B cell (primary cell): Measurements from ENCODE around the gene NAXD. TPM values are rescaled to one million over a fixed set of nuclear protein-coding genes. Genes with fewer than 3 reads are reported as not detected.

Experiments
- ATAC-seq: fragments of 200-7000 bp; cut with Tn5 transposase; one replicate; pipeline ENCODE4 v1.10.0; 2021; ENCODE audit warnings: low read depth, mild to moderate bottlenecking, moderate number of reproducible peaks, moderate library complexity
- CTCF ChIA-PET: fragments of 350-600 bp; sonication (Branson Sonifier 250); formaldehyde crosslinking; loops from one replicate; lab custom pipeline; 2021; ENCODE audit warnings: antibody characterized with exemption, inconsistent platforms; lab: Charles Lee
- POLR2A ChIA-PET: fragments of 350-600 bp; sonication (Branson Sonifier 250); formaldehyde crosslinking; loops from one replicate; lab custom pipeline; 2021; ENCODE audit warnings: antibody characterized with exemption; lab: Charles Lee
- DNase-seq: peaks from one replicate; pipeline ENCODE4 v3.0.0; 2013
- H2AFZ ChIP-seq: 2 replicates; pipeline ENCODE4 v1.6.1; 2012; ENCODE audit warnings: mild to moderate bottlenecking, low read depth, low read length; ENCODE audit not compliant: insufficient read depth, poor library complexity, severe bottlenecking
- H3K27ac ChIP-seq, 2 donors: 1 replicate in 1 of 2; 2 replicates in 1 of 2; pipeline ENCODE4 v1.5.1; 2012 to 2013; ENCODE audit warnings: low read length in 2 of 2, mild to moderate bottlenecking in 2 of 2, moderate library complexity in 1 of 2
- H3K27me3 ChIP-seq, 4 experiments: fragments of 200-600 bp in 1 of 4; sonication (generic) in 1 of 4; replicated peaks in 1 of 4; 1 replicate in 2 of 4; 2 replicates in 2 of 4; pipeline versions ENCODE4 v1.6.1 to v1.7.0; 2013 to 2016; ENCODE audit warnings: low read length in 3 of 4, mild to moderate bottlenecking in 2 of 4, mixed read lengths in 1 of 4, moderate library complexity in 1 of 4; ENCODE audit not compliant: insufficient read depth in 4 of 4, control insufficient read depth in 3 of 4; ENCODE audit errors: control extremely low read depth in 1 of 4
- H3K36me3 ChIP-seq, 2 experiments: replicated peaks in 1 of 2; 1 replicate in 1 of 2; 2 replicates in 1 of 2; pipeline versions ENCODE4 v1.6.1 to v1.7.1; 2013; ENCODE audit warnings: low read length in 1 of 2; ENCODE audit not compliant: insufficient read depth in 2 of 2, control insufficient read depth in 1 of 2; ENCODE audit errors: control extremely low read depth in 1 of 2, extremely low read depth in 1 of 2
- H3K4me1 ChIP-seq, 2 donors: fragments of 200-600 bp in 1 of 2; sonication (generic) in 1 of 2; 1 replicate in 1 of 2; 2 replicates in 1 of 2; pipeline versions ENCODE4 v1.5.1 to v1.6.1; 2013 to 2017; ENCODE audit warnings: low read length in 2 of 2; ENCODE audit not compliant: control insufficient read depth in 2 of 2, insufficient read depth in 2 of 2
- H3K4me2 ChIP-seq: replicated peaks from 2 replicates; pipeline ENCODE3; 2012; ENCODE audit warnings: mild to moderate bottlenecking, low read depth, low read length; ENCODE audit not compliant: poor library complexity, severe bottlenecking
- H3K4me3 ChIP-seq, 5 experiments: fragments of 200-600 bp in 1 of 5; sonication (generic) in 1 of 5; 1 replicate in 3 of 5; 2 replicates in 2 of 5; pipeline versions ENCODE4 v1.5.1 to v1.7.0; 2011 to 2016; ENCODE audit warnings: low read length in 4 of 5, mild to moderate bottlenecking in 4 of 5, low read depth in 2 of 5, control low read depth in 1 of 5, moderate library complexity in 1 of 5; ENCODE audit not compliant: insufficient read depth in 1 of 5; ENCODE audit errors: control extremely low read depth in 1 of 5, extremely low read depth in 1 of 5
- H3K79me2 ChIP-seq: fragments of 200-600 bp; sonication (generic); one replicate; pipeline ENCODE4 v1.6.0; 2016; ENCODE audit warnings: low read length; ENCODE audit not compliant: control insufficient read depth, insufficient read depth
- H3K9ac ChIP-seq: fragments of 200-600 bp; sonication (generic); 2 replicates; pipeline ENCODE4 v1.6.1; 2017; ENCODE audit warnings: mild to moderate bottlenecking, low read length, moderate library complexity
- H3K9me3 ChIP-seq, 3 donors: one replicate each; pipeline versions ENCODE4 v1.6.1 to v1.7.1; 2013; ENCODE audit warnings: low read length in 2 of 3; ENCODE audit not compliant: control insufficient read depth in 2 of 3, insufficient read depth in 1 of 3; ENCODE audit errors: control extremely low read depth in 1 of 3
- H4K20me1 ChIP-seq: 2 replicates; pipeline ENCODE4 v1.6.0; 2012; ENCODE audit warnings: mild to moderate bottlenecking, low read length; ENCODE audit not compliant: insufficient read depth, control insufficient read depth, poor library complexity, severe bottlenecking
- H3K27ac Mint-ChIP-seq: one replicate; pipeline ENCODE4 v1.8.0; 2021; ENCODE audit warnings: mixed read lengths
- H3K27me3 Mint-ChIP-seq: one replicate; pipeline ENCODE4 v1.8.0; 2021; ENCODE audit warnings: mixed read lengths
- H3K4me1 Mint-ChIP-seq: one replicate; pipeline ENCODE4 v1.8.0; 2021; ENCODE audit warnings: mixed read lengths
- H3K4me3 Mint-ChIP-seq: one replicate; pipeline ENCODE4 v1.8.0; 2021; ENCODE audit warnings: mixed read lengths
- H3K9me3 Mint-ChIP-seq: one replicate; pipeline ENCODE4 v1.8.0; 2022; ENCODE audit warnings: mixed read lengths; ENCODE audit not compliant: insufficient read depth
- EZH2 ChIP-seq: IDR thresholded peaks from 2 replicates; pipeline ENCODE4 v1.6.1; 2012; ENCODE audit warnings: borderline replicate concordance, low read depth, mild to moderate bottlenecking, moderate library complexity, low read length; ENCODE audit not compliant: insufficient read depth, poor library complexity, severe bottlenecking
- WGBS: methylation state at CpG from one replicate; pipeline ENCODE4 v1.1.5; 2013; ENCODE audit warnings: missing lambda C conversion rate; ENCODE audit not compliant: insufficient coverage; 5-methylcytosine and 5-hydroxymethylcytosine counted together
- intact Hi-C: fragments of 100-400 bp; cut with micrococcal nuclease; formaldehyde crosslinking; loops from one replicate; pipeline ENCODE4 v1.10.0; 2022
- polyA plus RNA-seq: library from polyadenylated mRNA; depleted of rRNA; stranded (reverse); fragments of >200 nt; gene quantifications from 2 replicates; pipeline ENCODE4 v1.2.3, GENCODE V29; 2012
- total RNA-seq, 2 donors: library from RNA; stranded (reverse); fragments of 120-200 nt in 1 of 2; gene quantifications; 1 replicate in 1 of 2; 2 replicates in 1 of 2; pipeline versions ENCODE4 v1.2.3 to v1.2.4, GENCODE V29; 2013 to 2022
- TF ChIP-seq, protein P1 (sequence below): fragments of 200-600 bp; IDR thresholded peaks from one replicate; pipeline ENCODE4 v1.8.0; 2022; ENCODE audit warnings: antibody characterized with exemption, mild to moderate bottlenecking

The NAXD gene
- total and polyA plus RNA-seq, 2 donors (not counting 1 experiment from before 2014, with no cell fraction given): 28.4 to 33.3 TPM

DNA sequence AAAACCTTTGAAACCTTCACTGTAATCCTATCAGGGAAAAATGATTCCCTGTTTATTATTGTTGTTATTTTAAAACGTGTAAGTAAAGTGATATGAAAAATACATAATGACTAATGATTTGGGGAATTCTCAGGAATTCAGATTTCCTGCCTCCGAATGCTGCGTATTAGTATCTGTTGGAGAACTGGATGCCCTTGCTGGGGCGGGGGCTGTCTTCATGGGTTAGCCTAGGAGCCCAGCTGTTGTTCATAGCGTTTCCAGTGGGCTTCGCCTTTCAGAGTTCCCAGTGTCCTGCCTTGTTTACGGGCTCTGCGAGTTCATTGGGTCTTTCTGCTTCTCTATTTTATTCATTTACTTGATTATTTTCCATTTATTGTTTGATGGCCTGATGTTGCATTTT is 18.4 kb downstream of the NAXD start:
- no peaks in the 10 kb centered on the region for H3K9me3 Mint-ChIP-seq
- H3K4me1 Mint-ChIP-seq: no peaks in the 10 kb centered on the region
- Histone ChIP-seq H3K4me3 (no peak overlapping the region), H3K36me3 (peaks cover 2 to 68% of the 10 kb centered on the region in 2 experiments), H3K9ac (no peak overlapping the region), H3K9me3 (no peaks in the 10 kb centered on the region), H3K4me2 (no peak overlapping the region), H3K27ac (no peak overlapping the region), H3K4me1 (no peaks in the 10 kb centered on the region), H4K20me1 (peaks cover 40% of the 10 kb centered on the region), H2AFZ (no peak overlapping the region), H3K79me2 (peaks cover 33% of the 10 kb centered on the region), H3K27me3 (no peaks in the 10 kb centered on the region)
- ATAC-seq (no peak), DNase-seq (no peak)
- intact Hi-C loops: no loop called here
- POLR2A ChIA-PET: no interaction called here
- H3K4me3 Mint-ChIP-seq: no peak overlapping the region
- 98% methylated on average over 4 of the region's 8 CpGs for WGBS
- CTCF ChIA-PET: no interaction called here
- no peaks in the 10 kb centered on the region for H3K27me3 Mint-ChIP-seq
- H3K27ac Mint-ChIP-seq: no peak overlapping the region
- no peak for TF ChIP-seq EZH2
- TF ChIP-seq, protein P1, sequence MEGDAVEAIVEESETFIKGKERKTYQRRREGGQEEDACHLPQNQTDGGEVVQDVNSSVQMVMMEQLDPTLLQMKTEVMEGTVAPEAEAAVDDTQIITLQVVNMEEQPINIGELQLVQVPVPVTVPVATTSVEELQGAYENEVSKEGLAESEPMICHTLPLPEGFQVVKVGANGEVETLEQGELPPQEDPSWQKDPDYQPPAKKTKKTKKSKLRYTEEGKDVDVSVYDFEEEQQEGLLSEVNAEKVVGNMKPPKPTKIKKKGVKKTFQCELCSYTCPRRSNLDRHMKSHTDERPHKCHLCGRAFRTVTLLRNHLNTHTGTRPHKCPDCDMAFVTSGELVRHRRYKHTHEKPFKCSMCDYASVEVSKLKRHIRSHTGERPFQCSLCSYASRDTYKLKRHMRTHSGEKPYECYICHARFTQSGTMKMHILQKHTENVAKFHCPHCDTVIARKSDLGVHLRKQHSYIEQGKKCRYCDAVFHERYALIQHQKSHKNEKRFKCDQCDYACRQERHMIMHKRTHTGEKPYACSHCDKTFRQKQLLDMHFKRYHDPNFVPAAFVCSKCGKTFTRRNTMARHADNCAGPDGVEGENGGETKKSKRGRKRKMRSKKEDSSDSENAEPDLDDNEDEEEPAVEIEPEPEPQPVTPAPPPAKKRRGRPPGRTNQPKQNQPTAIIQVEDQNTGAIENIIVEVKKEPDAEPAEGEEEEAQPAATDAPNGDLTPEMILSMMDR: no peak

DNA sequence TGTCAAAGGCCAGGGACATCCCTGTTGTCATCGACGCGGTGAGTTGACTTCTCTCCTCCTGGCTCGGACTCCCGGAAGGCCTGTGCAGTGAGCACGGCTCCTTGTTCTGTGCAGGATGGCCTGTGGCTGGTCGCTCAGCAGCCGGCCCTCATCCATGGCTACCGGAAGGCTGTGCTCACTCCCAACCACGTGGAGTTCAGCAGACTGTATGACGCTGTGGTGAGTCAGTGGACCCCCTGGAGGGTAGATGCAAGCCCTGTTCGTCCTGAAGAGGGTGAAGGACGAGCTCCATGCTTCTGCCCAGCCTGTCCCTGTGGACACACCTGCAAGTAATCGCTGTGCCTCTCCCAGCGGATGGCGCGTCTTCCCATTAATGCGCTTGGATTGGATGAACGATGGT is 19.2 kb downstream of the NAXD start:
- H3K27me3 ChIP-seq: no peaks in the 10 kb centered on the region
- H3K9me3 Mint-ChIP-seq: no peaks in the 10 kb centered on the region
- H3K4me3 ChIP-seq: no peak overlapping the region
- TF ChIP-seq, protein P1: no peak
- no peak for TF ChIP-seq EZH2
- no peak overlapping the region for H3K27ac ChIP-seq
- no peak overlapping the region for H3K27ac Mint-ChIP-seq
- no peak overlapping the region for H3K9ac ChIP-seq
- no peaks in the 10 kb centered on the region for H3K9me3 ChIP-seq
- intact Hi-C loops: no loop called here
- no peak overlapping the region for H3K4me3 Mint-ChIP-seq
- no peaks in the 10 kb centered on the region for H3K4me1 ChIP-seq
- ChIA-PET POLR2A (interaction anchor here (0.6 kb wide), 1 partner anchor 90 kb away, joined by 3 read pairs; no protein-coding TSS in a partner anchor), CTCF (no interaction called here)
- WGBS: 98% methylated on average over 19 of the region's 19 CpGs
- no peak overlapping the region for H3K4me2 ChIP-seq
- H3K36me3 ChIP-seq: peaks cover 2 to 70% of the 10 kb centered on the region in 2 experiments
- no peak for ATAC-seq
- H3K79me2 ChIP-seq: peaks cover 30% of the 10 kb centered on the region
- no peak overlapping the region for H2AFZ ChIP-seq
- no peaks in the 10 kb centered on the region for H3K4me1 Mint-ChIP-seq
- DNase-seq: no peak
- peaks cover 34% of the 10 kb centered on the region for H4K20me1 ChIP-seq
- no peaks in the 10 kb centered on the region for H3K27me3 Mint-ChIP-seq
